DND-41 (cell line): ENCODE measurements around the gene NLRP4.

ENCODE experiments used
- ATAC-seq: fragments of 200-7000 bp; cut with Tn5 transposase; 3 replicates; pipeline ENCODE4 v1.9.1; 2021; ENCODE audit warnings: low read depth; ENCODE audit not compliant: insufficient read depth
- DNase-seq: peaks from one replicate; pipeline ENCODE4 v3.0.0-alpha.2; 2020
- H2AFZ ChIP-seq: 2 replicates; pipeline ENCODE4 v1.6.0; 2012; ENCODE audit warnings: low read depth, low read length
- H3K27ac ChIP-seq: 2 replicates; pipeline ENCODE4 v1.5.1; 2012; ENCODE audit warnings: low read length, inconsistent platforms
- H3K27me3 ChIP-seq: fragments of 200-600 bp; sonication (generic); 2 replicates; pipeline ENCODE4 v1.6.0; 2012; ENCODE audit warnings: low read length, mild to moderate bottlenecking, inconsistent platforms; ENCODE audit not compliant: insufficient read depth, poor library complexity
- H3K36me3 ChIP-seq: 2 replicates; pipeline ENCODE4 v1.5.1; 2012; ENCODE audit warnings: low read length, inconsistent platforms; ENCODE audit not compliant: insufficient read depth
- H3K4me1 ChIP-seq: 2 replicates; pipeline ENCODE4 v1.5.1; 2012; ENCODE audit warnings: mild to moderate bottlenecking, low read length; ENCODE audit not compliant: insufficient read depth
- H3K4me2 ChIP-seq: 2 replicates; pipeline ENCODE4 v1.6.0; 2012; ENCODE audit warnings: mild to moderate bottlenecking, moderate library complexity, low read length, inconsistent platforms; ENCODE audit not compliant: insufficient read depth
- H3K4me3 ChIP-seq, 2 experiments: fragments of 200-600 bp in 1 of 2; shearing (Covaris generic) in 1 of 2; 2 replicates each; pipeline ENCODE4 v1.5.1; 2012 to 2016; ENCODE audit warnings: inconsistent platforms in 2 of 2, low read length in 2 of 2, mild to moderate bottlenecking in 2 of 2, low read depth in 1 of 2, moderate library complexity in 1 of 2
- H3K79me2 ChIP-seq: 2 replicates; pipeline ENCODE4 v1.6.0; 2012; ENCODE audit warnings: low read length, inconsistent platforms; ENCODE audit not compliant: insufficient read depth
- H3K9ac ChIP-seq: 2 replicates; pipeline ENCODE4 v1.6.0; 2012; ENCODE audit warnings: low read depth, mild to moderate bottlenecking, inconsistent platforms, low read length, moderate library complexity
- H3K9me3 ChIP-seq: 2 replicates; pipeline ENCODE4 v1.5.1; 2012; ENCODE audit warnings: low read length, moderate library complexity, mild to moderate bottlenecking, inconsistent platforms; ENCODE audit not compliant: insufficient read depth, severe bottlenecking
- H4K20me1 ChIP-seq: 2 replicates; pipeline ENCODE4 v1.6.0; 2012; ENCODE audit warnings: low read length; ENCODE audit not compliant: insufficient read depth
- CTCF ChIP-seq: IDR thresholded peaks from 2 replicates; pipeline ENCODE4 v1.5.1; 2012; ENCODE audit warnings: borderline replicate concordance, low read length, moderate library complexity, mild to moderate bottlenecking; ENCODE audit not compliant: poor library complexity, severe bottlenecking; ENCODE audit errors: extremely low read depth
- EZH2 ChIP-seq: IDR thresholded peaks from 3 replicates; pipeline ENCODE4 v1.6.1; 2012; ENCODE audit warnings: borderline replicate concordance, low read depth, mild to moderate bottlenecking, moderate library complexity, low read length, inconsistent platforms; ENCODE audit not compliant: severe bottlenecking

NLRP4 gene

GRCh38 chr19:55855160-55855559, 18.8 kb downstream of the NLRP4 start:
- H3K9me3 ChIP-seq, result no peaks in the 10 kb centered on the region
- DNase-seq, result no peak
- no peak for TF ChIP-seq CTCF
- TF ChIP-seq EZH2, result no peak
- H3K4me3 ChIP-seq, result no peak overlapping the region
- no peaks in the 10 kb centered on the region for H4K20me1 ChIP-seq
- no peak overlapping the region for H3K4me2 ChIP-seq
- no peak overlapping the region for H3K27ac ChIP-seq
- H3K4me1 ChIP-seq, result no peaks in the 10 kb centered on the region
- ATAC-seq, result no peak
- no peak overlapping the region for H3K9ac ChIP-seq
- H3K79me2 ChIP-seq, result no peaks in the 10 kb centered on the region
- no peaks in the 10 kb centered on the region for H3K36me3 ChIP-seq
- H3K27me3 ChIP-seq, result no peaks in the 10 kb centered on the region
- H2AFZ ChIP-seq, result no peak overlapping the region

- no peak overlapping the region for H3K4me2 ChIP-seq
- H3K27ac ChIP-seq, result no peak overlapping the region
- no peak for ATAC-seq
Measured at GRCh38 chr19:55857149-55857548, 20.8 kb downstream of the NLRP4 start.

GRCh38 chr19:55857974-55858373, 21.6 kb downstream of the NLRP4 start:
- TF ChIP-seq CTCF, result no peak
- no peak for TF ChIP-seq EZH2
- H3K4me3 ChIP-seq, result no peak overlapping the region

More at GRCh38 chr19:55857149-55857548, 20.8 kb downstream of the NLRP4 start:
- no peak for TF ChIP-seq CTCF
- TF ChIP-seq EZH2, result no peak
- no peaks in the 10 kb centered on the region for H3K79me2 ChIP-seq
- H3K4me1 ChIP-seq, result no peaks in the 10 kb centered on the region
- H3K36me3 ChIP-seq, result no peaks in the 10 kb centered on the region
- no peak overlapping the region for H2AFZ ChIP-seq
- DNase-seq, result no peak
- H3K9me3 ChIP-seq, result no peaks in the 10 kb centered on the region
- H4K20me1 ChIP-seq, result no peaks in the 10 kb centered on the region
- no peaks in the 10 kb centered on the region for H3K27me3 ChIP-seq
- H3K4me3 ChIP-seq, result no peak overlapping the region
- H3K9ac ChIP-seq, result no peak overlapping the region

GRCh38 chr19:55858401-55858800, 22.1 kb downstream of the NLRP4 start:
- Histone ChIP-seq H3K27ac (no peak overlapping the region), H4K20me1 (no peaks in the 10 kb centered on the region), H3K36me3 (no peaks in the 10 kb centered on the region), H3K4me3 (no peak overlapping the region), H3K79me2 (no peaks in the 10 kb centered on the region), H3K27me3 (no peaks in the 10 kb centered on the region), H3K4me1 (no peaks in the 10 kb centered on the region), H3K9me3 (no peaks in the 10 kb centered on the region), H2AFZ (no peak overlapping the region), H3K9ac (no peak overlapping the region), H3K4me2 (no peak overlapping the region)
- TF ChIP-seq CTCF (no peak), EZH2 (no peak)
- ATAC-seq, result no peak
- DNase-seq, result no peak

More at GRCh38 chr19:55857974-55858373, 21.6 kb downstream of the NLRP4 start:
- Histone ChIP-seq H3K27ac (no peak overlapping the region), H3K79me2 (no peaks in the 10 kb centered on the region), H3K36me3 (no peaks in the 10 kb centered on the region), H3K9ac (no peak overlapping the region), H3K4me2 (no peak overlapping the region), H4K20me1 (no peaks in the 10 kb centered on the region), H3K4me1 (no peaks in the 10 kb centered on the region), H2AFZ (no peak overlapping the region), H3K27me3 (no peaks in the 10 kb centered on the region), H3K9me3 (no peaks in the 10 kb centered on the region)
- ATAC-seq (no peak), DNase-seq (no peak)
